Epithelial cell of umbilical artery (primary cell): ENCODE results near the gene PIN4. TPM values are rescaled to one million over a fixed set of nuclear protein-coding genes. Genes with fewer than 3 reads are reported as not detected.

ENCODE experiments used
- total RNA-seq: library from RNA; depleted of rRNA; stranded (reverse); fragments of >200 nt; gene quantifications from 2 replicates; pipeline ENCODE4 v1.2.3, GENCODE V29; 2014

Gene PIN4
- 4.1 and 14.6 TPM in 2 replicates for total RNA-seq

GRCh38 chrX:72181178-72182125 is at the start of gene PIN4:
PIN4 (plus strand) TSS chrX:72181757; CDS start chrX:72181786, 29 bp downstream.

GRCh38 chrX:72238721-72239475 is 57.3 kb downstream of the PIN4 start, which contains the start of gene ERCC6L:
ERCC6L (minus strand) TSS chrX:72239027; CDS start chrX:72238911, 116 bp downstream.

Other genes starting within 250 kb of the PIN4 start
- gene RTL5, start 49.8 kb upstream of the PIN4 start, total RNA-seq: under 0.01 and 0.30 TPM in 2 replicates
- 4.2 and 7.0 TPM in 2 replicates for gene ERCC6L, start 57.3 kb downstream of the PIN4 start, total RNA-seq
- gene RPS4X, start 95.5 kb downstream of the PIN4 start, total RNA-seq: 821 and 881 TPM in 2 replicates
- not detected in 2 replicates for gene CITED1, start 124.2 kb downstream of the PIN4 start, total RNA-seq